Neutrophil (primary cell): ENCODE measurements around the gene HUS1B.
"Not testable (repeated sequence)": the region's sequence is repeated elsewhere in the genome, so short reads cannot be mapped to it uniquely, and the experiment has no call there.

Experiments used
- H3K27ac ChIP-seq: fragments of 200-600 bp; sonication (generic); 2 replicates; pipeline ENCODE4 v1.5.1; 2016; ENCODE audit warnings: mild to moderate bottlenecking, moderate library complexity
- H3K27me3 ChIP-seq: fragments of 200-600 bp; sonication (generic); 2 replicates; pipeline ENCODE4 v1.6.0; 2016; ENCODE audit warnings: mild to moderate bottlenecking
- H3K36me3 ChIP-seq: fragments of 200-600 bp; sonication (generic); 2 replicates; pipeline ENCODE4 v1.5.1; 2017
- H3K4me1 ChIP-seq, 2 experiments: fragments of 200-600 bp in 1 of 2; sonication (generic) in 1 of 2; 1 replicate in 1 of 2; 2 replicates in 1 of 2; pipeline versions ENCODE4 v1.5.1 to v1.6.1; 2013 to 2016; ENCODE audit warnings: low read depth in 1 of 2, low read length in 1 of 2, mild to moderate bottlenecking in 1 of 2, moderate library complexity in 1 of 2; ENCODE audit not compliant: control insufficient read depth in 1 of 2, insufficient read depth in 1 of 2
- H3K4me3 ChIP-seq, 2 experiments: fragments of 200-600 bp in 1 of 2; sonication (generic) in 1 of 2; 1 replicate in 1 of 2; 2 replicates in 1 of 2; pipeline ENCODE4 v1.5.1; 2013 to 2016; ENCODE audit warnings: low read depth in 1 of 2, low read length in 1 of 2, mild to moderate bottlenecking in 1 of 2, moderate library complexity in 1 of 2
- H3K9me3 ChIP-seq: fragments of 200-600 bp; sonication (generic); 2 replicates; pipeline ENCODE4 v1.5.1; 2016
- CTCF ChIP-seq: fragments of 200-600 bp; sonication (generic); IDR thresholded peaks from 2 replicates; pipeline ENCODE4 v1.5.1; 2016; ENCODE audit warnings: antibody characterized with exemption

The HUS1B gene

GRCh38 chr6:677919-678318 lies 21.0 kb upstream of the HUS1B start:
- TF ChIP-seq CTCF: no peak

GRCh38 chr6:674956-675355 lies 18.1 kb upstream of the HUS1B start:
- H3K27me3 ChIP-seq: no peaks in the 10 kb centered on the region
- no peaks in the 10 kb centered on the region for H3K4me1 ChIP-seq
- H3K27ac ChIP-seq: no peak overlapping the region
- no peaks in the 10 kb centered on the region for H3K36me3 ChIP-seq
- no peaks in the 10 kb centered on the region for H3K9me3 ChIP-seq
- TF ChIP-seq CTCF: no peak
- no peak overlapping the region for H3K4me3 ChIP-seq

More at GRCh38 chr6:677919-678318, 21.0 kb upstream of the HUS1B start:
- Histone ChIP-seq H3K4me1 (no peaks in the 10 kb centered on the region), H3K27me3 (no peaks in the 10 kb centered on the region), H3K27ac (no peak overlapping the region), H3K36me3 (no peaks in the 10 kb centered on the region), H3K4me3 (no peak overlapping the region), H3K9me3 (no peaks in the 10 kb centered on the region)

GRCh38 chr6:674406-674805 lies 17.5 kb upstream of the HUS1B start:
- Histone ChIP-seq H3K27ac (no peak overlapping the region), H3K9me3 (no peaks in the 10 kb centered on the region), H3K4me3 (no peak overlapping the region), H3K27me3 (no peaks in the 10 kb centered on the region), H3K36me3 (no peaks in the 10 kb centered on the region), H3K4me1 (no peaks in the 10 kb centered on the region)
- no peak for TF ChIP-seq CTCF

- no peak for TF ChIP-seq CTCF
- H3K4me3 ChIP-seq: no peak overlapping the region
- H3K27me3 ChIP-seq: no peaks in the 10 kb centered on the region
- H3K9me3 ChIP-seq: no peaks in the 10 kb centered on the region
- H3K36me3 ChIP-seq: no peaks in the 10 kb centered on the region
- H3K4me1 ChIP-seq: no peaks in the 10 kb centered on the region
- H3K27ac ChIP-seq: no peak overlapping the region
Measured at GRCh38 chr6:667253-667927, 10.5 kb upstream of the HUS1B start.

- Histone ChIP-seq H3K9me3 (no peaks in the 10 kb centered on the region), H3K4me1 (no peaks in the 10 kb centered on the region), H3K4me3 (no peak overlapping the region), H3K36me3 (no peaks in the 10 kb centered on the region), H3K27ac (no peak overlapping the region), H3K27me3 (no peaks in the 10 kb centered on the region)
- no peak for TF ChIP-seq CTCF
Measured at GRCh38 chr6:665403-666267, 8.7 kb upstream of the HUS1B start.

GRCh38 chr6:663788-664187 lies 6.9 kb upstream of the HUS1B start:
- H3K27me3 ChIP-seq, H3K27ac ChIP-seq, H3K9me3 ChIP-seq, H3K36me3 ChIP-seq, H3K4me1 ChIP-seq, H3K4me3 ChIP-seq: not testable (repeated sequence)
